DMS79 treated with DMSO at 0.1 percent for 48 hours (cell line): Measurements from ENCODE around the gene YOD1.

Source experiments
- DNase-seq: peaks from one replicate; lab custom pipeline; 2025; lab: John Stamatoyannopoulos, UW

YOD1 gene

DNA sequence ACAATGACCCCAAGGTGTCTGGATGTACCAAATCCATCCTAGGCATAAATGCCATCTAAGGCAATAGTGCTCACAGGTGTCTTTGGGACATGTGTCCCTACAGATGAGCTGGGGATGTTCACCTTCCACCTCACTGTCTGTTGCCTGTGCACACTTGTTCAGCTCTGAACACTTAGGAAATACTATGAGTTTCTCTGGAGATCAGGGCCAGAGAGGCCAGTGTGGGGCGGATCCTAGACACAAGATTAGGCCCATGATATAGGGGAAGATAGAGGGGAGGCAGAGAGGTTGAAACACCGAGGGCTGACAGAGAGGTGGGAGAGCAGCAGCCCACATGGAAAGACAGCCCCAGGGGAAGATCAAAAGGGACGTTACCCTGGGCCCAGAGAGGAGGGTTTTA lies 44.1 kb downstream of the YOD1 start:
- no peak for DNase-seq

DNA sequence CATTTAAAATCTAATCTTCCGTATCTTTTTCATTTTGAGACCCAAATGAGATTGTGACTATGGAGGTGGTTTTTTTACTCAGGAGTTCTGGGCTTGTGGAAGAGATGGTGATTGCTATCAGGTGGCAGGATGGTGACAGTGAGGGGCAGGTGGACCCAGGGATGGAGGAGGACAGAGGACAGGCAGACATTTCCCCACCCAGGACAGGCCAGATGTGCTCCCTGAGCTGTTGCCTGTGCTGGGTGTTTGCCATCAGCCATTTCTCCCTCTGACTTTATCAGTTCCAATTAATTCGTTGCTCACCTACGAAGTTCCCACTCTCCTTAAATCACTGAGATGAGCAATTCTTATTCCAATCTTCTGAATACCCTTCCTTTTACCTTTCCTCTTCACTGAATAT lies 44.9 kb downstream of the YOD1 start:
- DNase-seq = no peak

DNA sequence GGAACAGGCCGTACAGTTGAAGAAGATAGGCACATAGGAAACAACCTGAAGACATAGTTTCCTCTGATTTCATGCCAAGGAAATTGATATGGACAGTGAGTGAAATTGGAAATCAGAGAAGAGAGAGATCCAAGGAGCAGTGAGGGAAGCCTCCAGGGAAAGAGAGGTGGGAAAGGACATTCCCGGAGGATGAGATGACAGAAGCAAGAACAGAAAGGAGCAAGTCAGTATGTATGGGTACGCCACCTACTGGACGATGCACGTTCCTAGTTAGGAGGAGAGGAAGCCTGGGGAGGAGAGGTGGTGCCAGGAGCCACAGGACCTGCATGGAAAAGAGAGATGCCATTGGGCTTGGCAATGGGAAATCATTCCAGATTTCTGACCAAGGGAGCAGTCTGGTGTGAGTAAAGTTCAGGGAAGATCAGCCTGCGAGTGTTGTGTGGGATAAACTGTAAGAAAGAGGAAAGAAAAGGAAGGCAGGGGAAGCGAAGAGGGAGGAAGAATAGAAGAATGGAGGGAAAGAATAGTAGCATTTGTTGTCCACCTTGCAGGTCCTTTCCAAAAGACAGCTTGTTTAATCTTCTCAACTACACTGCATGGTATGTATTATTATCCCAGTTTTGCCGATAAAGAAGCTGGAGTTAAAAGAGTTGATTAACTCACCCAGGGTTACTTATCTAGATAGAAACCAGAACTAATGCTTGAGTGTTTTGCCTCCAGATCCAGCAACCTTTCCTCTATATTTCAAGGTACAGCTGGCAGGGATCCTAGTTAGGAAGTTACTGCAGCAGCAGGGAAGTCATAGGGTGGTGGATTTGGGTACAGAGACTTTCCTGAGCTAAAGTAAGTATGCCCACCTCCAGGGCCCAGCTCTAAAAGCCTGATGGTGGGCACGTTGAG lies 45.8 kb downstream of the YOD1 start:
- no peak for DNase-seq

DNA sequence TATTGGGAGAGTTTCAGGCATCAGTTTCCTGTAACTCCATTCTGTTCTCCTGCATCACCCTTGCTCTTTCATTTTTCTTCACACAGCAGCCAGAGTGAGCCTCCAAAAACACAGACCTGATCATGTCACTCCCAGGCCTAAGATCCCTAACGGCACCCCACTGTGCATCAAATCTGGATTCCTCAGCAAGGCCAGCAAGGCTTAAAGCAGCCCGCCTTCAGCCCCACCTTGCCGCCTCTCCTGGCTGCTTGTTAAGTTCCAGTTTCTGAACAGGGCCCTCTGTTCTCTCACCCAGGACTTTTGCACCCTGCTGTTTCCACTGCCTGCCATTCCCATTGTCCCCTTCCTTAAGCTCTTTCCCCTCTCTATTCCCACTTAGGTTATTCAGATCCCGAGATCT lies 47.8 kb downstream of the YOD1 start:
- no peak for DNase-seq

DNA sequence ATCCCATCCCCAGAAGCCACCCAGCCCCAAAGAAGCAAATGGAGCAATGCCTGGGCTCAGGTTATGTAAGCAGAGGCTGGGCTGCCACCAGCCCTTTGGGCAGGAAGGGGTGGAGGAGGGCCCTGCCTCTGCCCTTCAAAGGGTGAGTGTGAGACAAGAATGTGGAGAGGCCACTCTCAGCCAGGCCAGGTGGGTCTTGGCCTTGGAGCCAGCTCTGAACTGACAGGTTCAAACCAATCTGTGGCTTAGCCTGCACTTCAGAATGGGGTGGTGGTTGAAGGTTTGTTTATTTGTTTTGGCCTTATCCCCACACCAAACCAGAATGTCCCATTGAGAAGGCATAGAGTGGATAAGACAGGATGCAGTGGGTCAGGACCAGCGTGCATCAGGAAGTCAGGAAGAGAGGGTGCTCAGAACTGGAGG lies 48.3 kb downstream of the YOD1 start:
- DNase-seq = peak; percentile 67

DNA sequence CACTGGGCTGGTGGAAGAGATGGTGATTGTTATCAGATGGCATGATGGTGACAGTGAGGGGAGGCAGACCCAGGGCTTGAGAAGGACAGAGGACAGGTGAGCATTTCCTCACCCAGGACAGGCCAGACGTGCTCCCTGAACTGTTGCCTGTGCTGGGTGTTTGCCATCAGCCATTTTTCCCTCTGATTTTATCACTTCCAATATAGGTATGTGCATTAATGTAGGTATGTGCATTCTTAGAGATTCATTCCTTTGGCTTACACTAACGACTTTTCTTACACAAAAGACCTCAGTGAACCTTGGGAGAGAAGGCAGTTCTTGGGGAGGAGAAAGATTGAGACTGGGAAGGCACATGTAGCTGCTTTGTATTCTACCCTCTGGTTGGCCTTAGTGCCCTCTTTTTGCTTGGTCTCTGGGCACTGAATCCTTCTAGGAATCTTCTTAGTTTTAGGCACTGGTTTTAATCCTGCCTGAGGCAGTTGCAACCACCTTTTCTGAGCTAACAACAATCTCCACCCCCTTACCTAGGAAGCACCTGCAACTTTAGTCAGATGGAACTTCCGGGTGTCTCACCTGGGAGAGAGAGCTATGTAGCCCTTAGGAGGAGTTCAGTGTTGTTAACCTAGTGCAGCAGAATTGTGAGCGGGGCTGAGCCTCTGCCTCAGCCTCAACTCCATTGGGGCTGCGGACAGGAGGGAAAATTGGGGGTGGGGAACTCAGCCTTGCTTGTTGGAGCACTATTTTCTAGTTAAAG lies 49.3 kb downstream of the YOD1 start:
- DNase-seq = no peak

DNA sequence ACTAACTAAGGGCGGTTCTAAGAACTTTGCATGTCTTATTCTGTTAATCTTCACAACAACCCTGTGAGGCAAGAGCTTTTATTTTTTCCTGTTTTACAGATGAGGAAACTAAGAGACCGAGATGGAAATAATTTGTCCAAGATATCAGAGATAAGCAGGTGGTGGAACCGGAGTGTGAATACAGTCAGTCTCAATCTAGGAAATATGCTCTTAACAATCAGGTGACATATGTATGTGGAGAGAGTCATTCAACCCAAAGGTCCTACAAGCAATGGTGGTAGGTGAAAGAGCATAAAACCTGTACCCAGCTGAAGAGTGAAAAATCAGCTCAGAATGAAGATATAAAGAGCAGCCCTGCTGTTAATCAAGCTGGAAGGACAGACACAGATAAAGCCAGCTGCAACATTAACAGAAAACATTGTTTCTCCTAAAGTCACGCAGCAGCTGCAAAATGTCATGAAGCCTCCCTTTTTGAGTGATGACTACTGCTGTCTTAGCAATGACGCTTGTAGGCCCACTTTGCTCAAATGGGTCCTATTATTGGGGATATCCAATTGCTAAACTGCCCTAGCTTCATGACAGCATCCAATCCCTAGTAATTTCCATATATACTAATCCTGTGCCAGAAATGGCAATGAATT lies 50.2 kb downstream of the YOD1 start:
- DNase-seq = no peak

DNA sequence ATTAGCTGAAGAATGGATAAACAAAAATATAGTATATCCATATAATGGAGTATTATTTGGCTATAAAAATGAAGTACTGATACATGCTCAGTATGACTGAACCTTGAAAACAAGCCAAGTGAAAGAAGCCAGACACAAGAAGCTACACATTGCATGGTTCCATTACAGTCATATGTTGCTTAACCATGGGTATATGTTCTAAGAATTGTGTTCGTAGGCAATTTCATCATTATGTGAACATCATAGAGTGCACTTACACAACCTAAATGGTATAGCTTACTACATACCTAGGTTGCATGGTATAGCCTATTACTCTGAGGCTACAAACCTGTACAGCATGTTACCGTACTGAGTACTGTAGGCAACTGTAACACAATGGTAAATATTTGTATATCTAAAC lies 52.2 kb downstream of the YOD1 start:
- DNase-seq = no peak
